SK-N-SH (cell line): ENCODE measurements around the gene SYNGR1. TPM values are rescaled to one million over a fixed set of nuclear protein-coding genes. Genes with fewer than 3 reads are reported as not detected.
"Not testable (repeated sequence)": the region's sequence is repeated elsewhere in the genome, so short reads cannot be mapped to it uniquely, and the experiment has no call there.

Source experiments
- CTCF ChIA-PET: fragments of 300-600, 350-600 bp; formaldehyde crosslinking; extraction: SDS; loops from one replicate; lab custom pipeline; 2021; lab: Yijun Ruan, JAX
- POLR2A ChIA-PET: fragments of 350-600 bp; sonication (Branson Sonifier 250); formaldehyde crosslinking; extraction: SDS; loops from one replicate; lab custom pipeline; 2020; ENCODE audit warnings: antibody characterized with exemption, inconsistent platforms; lab: Yijun Ruan, JAX
- DNase-seq: peaks from one replicate; pipeline ENCODE4 v3.0.0; 2012
- H2AFZ ChIP-seq: fragments of 200-600 bp; sonication (generic); 2 replicates; pipeline ENCODE4 v1.8.1; 2016; ENCODE audit warnings: antibody characterized with exemption, mild to moderate bottlenecking, low read depth
- H3F3A ChIP-seq: fragments of 200-600 bp; sonication (generic); replicated peaks from 2 replicates; pipeline ENCODE3; 2016; ENCODE audit warnings: antibody characterized with exemption, mild to moderate bottlenecking; ENCODE audit not compliant: insufficient read depth
- H3K27ac ChIP-seq, 2 experiments: fragments of 200-500 bp in 1 of 2; fragments of 200-600 bp in 1 of 2; sonication (Bioruptor generic) in 1 of 2; sonication (generic), shearing (Covaris generic) in 1 of 2; 2 replicates each; pipeline versions ENCODE4 v1.5.1 to v1.6.1; 2014 to 2016; ENCODE audit warnings: low read depth in 2 of 2, inconsistent platforms in 1 of 2, low read length in 1 of 2, mild to moderate bottlenecking in 1 of 2, mixed read lengths in 1 of 2
- H3K27me3 ChIP-seq: fragments of 200-600 bp; sonication (generic), shearing (Covaris generic); 2 replicates; pipeline ENCODE4 v1.6.1; 2016; ENCODE audit warnings: mixed run types; ENCODE audit not compliant: insufficient read depth
- H3K36me3 ChIP-seq, 2 experiments: fragments of 200-500 bp in 1 of 2; fragments of 200-600 bp in 1 of 2; sonication (Bioruptor generic) in 1 of 2; sonication (generic) in 1 of 2; replicated peaks in 1 of 2; 2 replicates each; pipeline versions ENCODE3 to v1.5.1; 2014 to 2016; ENCODE audit warnings: low read length in 1 of 2, mild to moderate bottlenecking in 1 of 2; ENCODE audit not compliant: insufficient read depth in 2 of 2, control insufficient read depth in 1 of 2
- H3K4me1 ChIP-seq, 2 experiments: fragments of 200-500 bp in 1 of 2; fragments of 200-600 bp in 1 of 2; sonication (Bioruptor generic) in 1 of 2; sonication (generic), shearing (Covaris generic) in 1 of 2; 2 replicates each; pipeline versions ENCODE4 v1.5.1 to v1.6.1; 2014 to 2016; ENCODE audit warnings: low read depth in 1 of 2, low read length in 1 of 2, mixed run types in 1 of 2; ENCODE audit not compliant: insufficient read depth in 2 of 2, control insufficient read depth in 1 of 2
- H3K4me2 ChIP-seq: fragments of 200-600 bp; sonication (generic), shearing (Covaris generic); 2 replicates; pipeline ENCODE4 v1.6.1; 2017; ENCODE audit warnings: mixed run types
- H3K4me3 ChIP-seq, 2 experiments: fragments of 200-500 bp in 1 of 2; fragments of 200-600 bp in 1 of 2; sonication (Bioruptor generic) in 1 of 2; sonication (generic), shearing (Covaris generic) in 1 of 2; 2 replicates each; pipeline versions ENCODE4 v1.5.1 to v1.8.1; 2014 to 2016; ENCODE audit warnings: low read depth in 2 of 2, inconsistent platforms in 1 of 2, low read length in 1 of 2, mild to moderate bottlenecking in 1 of 2, mixed read lengths in 1 of 2, moderate library complexity in 1 of 2
- H3K79me2 ChIP-seq: fragments of 200-600 bp; sonication (generic); 2 replicates; pipeline ENCODE4 v1.8.1; 2017; ENCODE audit warnings: mild to moderate bottlenecking; ENCODE audit not compliant: insufficient read depth
- H3K9ac ChIP-seq: fragments of 200-600 bp; sonication (generic); 2 replicates; pipeline ENCODE4 v1.6.1; 2017; ENCODE audit warnings: mixed run types
- H3K9me2 ChIP-seq: fragments of 200-600 bp; sonication (generic); 2 replicates; pipeline ENCODE4 v1.6.1; 2017; ENCODE audit warnings: mixed run types
- H3K9me3 ChIP-seq: fragments of 200-600 bp; sonication (generic); 2 replicates; pipeline ENCODE4 v1.6.1; 2017; ENCODE audit warnings: mixed run types, mild to moderate bottlenecking, moderate library complexity
- H4K20me1 ChIP-seq: fragments of 200-600 bp; sonication (generic); 2 replicates; pipeline ENCODE4 v1.6.1; 2017; ENCODE audit warnings: mild to moderate bottlenecking, mixed run types; ENCODE audit not compliant: insufficient read depth
- CHD2 ChIP-seq: fragments of 150-350 bp; IDR thresholded peaks from 2 replicates; pipeline ENCODE4 v1.6.1; 2018; ENCODE audit warnings: low read length; ENCODE audit not compliant: partially characterized antibody
- EP300 ChIP-seq, 2 experiments: IDR thresholded peaks; 2 replicates each; pipeline versions ENCODE4 v1.4.0 to v1.6.1; 2012; ENCODE audit warnings: borderline replicate concordance in 1 of 2, low read depth in 1 of 2, low read length in 1 of 2
- EZH2phosphoT487 ChIP-seq: fragments of 200-600 bp; sonication (generic); IDR thresholded peaks from 2 replicates; pipeline ENCODE4 v1.6.1; 2017; ENCODE audit warnings: low read depth, mixed run types, mild to moderate bottlenecking, antibody characterized with exemption, moderate library complexity, borderline replicate concordance
- FOSL2 ChIP-seq: IDR thresholded peaks from 2 replicates; pipeline ENCODE4 v1.4.0; 2012; ENCODE audit warnings: low read depth, mild to moderate bottlenecking, moderate library complexity, borderline replicate concordance
- FOXJ3 ChIP-seq: sonication (generic); formaldehyde crosslinking; IDR thresholded peaks from 2 replicates; pipeline ENCODE4 v1.5.1; 2020; ENCODE audit warnings: mild to moderate bottlenecking, missing genetic modification reagents
- GABPA ChIP-seq: IDR thresholded peaks from 2 replicates; pipeline ENCODE4 v1.4.0; 2012; ENCODE audit warnings: low read depth, mild to moderate bottlenecking
- GATA2 ChIP-seq: sonication (generic); formaldehyde crosslinking; IDR thresholded peaks from 2 replicates; pipeline ENCODE4 v1.5.0; 2020; ENCODE audit warnings: mild to moderate bottlenecking, missing genetic modification reagents
- MAX ChIP-seq: IDR thresholded peaks from 2 replicates; pipeline ENCODE4 v1.4.0; 2012; ENCODE audit warnings: low read depth
- NFIC ChIP-seq: IDR thresholded peaks from 2 replicates; pipeline ENCODE4 v1.4.0; 2012; ENCODE audit warnings: borderline replicate concordance
- PBX3 ChIP-seq: IDR thresholded peaks from 2 replicates; pipeline ENCODE4; 2012
- RAD21 ChIP-seq: IDR thresholded peaks from 2 replicates; pipeline ENCODE4 v1.6.1; 2012; ENCODE audit warnings: mild to moderate bottlenecking, low read length
- RCOR1 ChIP-seq: fragments of 150-350 bp; IDR thresholded peaks from 2 replicates; pipeline ENCODE4 v1.6.1; 2017; ENCODE audit warnings: antibody characterized with exemption, low read length
- SIN3A ChIP-seq: IDR thresholded peaks from 2 replicates; pipeline ENCODE4 v1.6.1; 2012; ENCODE audit warnings: low read depth, mild to moderate bottlenecking, low read length, moderate library complexity, borderline replicate concordance
- TEAD4 ChIP-seq: IDR thresholded peaks from 2 replicates; pipeline ENCODE4 v1.4.0; 2012; ENCODE audit warnings: mild to moderate bottlenecking, borderline replicate concordance; ENCODE audit not compliant: insufficient read depth
- YY1 ChIP-seq: IDR thresholded peaks from 2 replicates; pipeline ENCODE4 v1.4.0; 2012; ENCODE audit warnings: low read depth, mild to moderate bottlenecking
- WGBS: methylation state at CpG from one replicate; pipeline ENCODE4 v1.1.6; 2017; ENCODE audit warnings: low lambda C conversion rate; 5-methylcytosine and 5-hydroxymethylcytosine counted together
- polyA plus RNA-seq, 3 experiments: library from polyadenylated mRNA; depleted of rRNA; stranded (reverse); fragments of >200 nt; gene quantifications; 2 replicates each; pipeline ENCODE4 v1.2.3, GENCODE V29; 2012
- TF ChIP-seq, protein P1 (sequence below): IDR thresholded peaks from 2 replicates; pipeline ENCODE4 v1.4.0; 2012; ENCODE audit warnings: low read depth, borderline replicate concordance
- TF ChIP-seq, protein P2 (sequence below): fragments of 200-600 bp; sonication (generic); IDR thresholded peaks from 2 replicates; pipeline ENCODE4 v1.6.1; 2017; ENCODE audit warnings: antibody characterized with exemption, mild to moderate bottlenecking, moderate library complexity

The SYNGR1 gene
- polyA plus RNA-seq, 1 of the 3 experiments (the other 2 are of a cell fraction), result 18.7 TPM

DNA sequence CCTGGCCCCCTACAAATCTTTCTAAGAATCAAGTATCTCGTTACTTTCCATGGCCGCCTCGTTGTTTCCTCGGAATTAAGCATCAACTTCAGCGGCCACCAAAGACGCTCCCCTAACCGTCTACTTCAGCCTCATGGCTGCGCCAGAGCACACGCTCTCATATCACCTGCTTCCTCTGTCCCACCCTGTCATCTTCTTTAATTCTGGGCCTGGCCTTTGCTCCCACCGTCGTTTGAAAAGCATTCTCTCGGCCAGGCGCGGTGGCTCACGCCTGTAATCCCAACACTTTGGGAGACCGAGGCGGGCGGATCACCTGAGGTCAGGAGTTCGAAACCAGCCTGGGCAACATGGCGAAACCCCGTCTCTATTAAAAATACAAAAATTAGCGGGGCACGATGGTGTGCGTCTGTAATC is 29.2 kb upstream of the SYNGR1 start:
- peaks cover 20% of the 10 kb centered on the region for H3F3A ChIP-seq
- H3K9me3 ChIP-seq, H3K27me3 ChIP-seq, DNase-seq, H3K9me2 ChIP-seq, H2AFZ ChIP-seq: not testable (repeated sequence)
- H3K4me1 ChIP-seq, result peaks cover 4 to 20% of the 10 kb centered on the region in 2 experiments; a peak in 2 of 4 replicates
- CTCF ChIA-PET, result interaction anchor here (1.4 kb wide), 1 partner anchor 11 kb away, joined by 6 read pairs; no protein-coding TSS in a partner anchor
- POLR2A ChIA-PET, result interaction anchor here (1.1 to 2.6 kb wide), 7 partner anchors 9 to 209 kb away, joined by 3 to 19 read pairs (median 5); partner anchors contain the start of gene TAB1
- H3K79me2 ChIP-seq, result peaks cover 38% of the 10 kb centered on the region
- H4K20me1 ChIP-seq, result peaks cover 34% of the 10 kb centered on the region
- H3K27ac ChIP-seq, result peak overlapping the region; percentile 50 to 95
- H3K36me3 ChIP-seq, result peaks cover 18 to 23% of the 10 kb centered on the region in 2 experiments
- peak overlapping the region in 1 of 2 experiments; percentile 58; a peak in 1 of 4 replicates for H3K4me3 ChIP-seq
- H3K4me2 ChIP-seq, result peak overlapping the region; percentile 73; the same call in 1 of the 2 replicates
- 91% methylated on average over 24 of the region's 24 CpGs for WGBS
- peak overlapping the region; percentile 93; the same call in 1 of the 2 replicates for H3K9ac ChIP-seq

GRCh38 chr22:39325392-39325932 is 24.3 kb upstream of the SYNGR1 start:
- H3K9ac ChIP-seq, result no peak overlapping the region
- no peak overlapping the region for H3K4me3 ChIP-seq
- H3K9me3 ChIP-seq, result no peaks in the 10 kb centered on the region
- H3K9me2 ChIP-seq, result no peaks in the 10 kb centered on the region
- TF ChIP-seq EZH2phosphoT487, result no peak
- TF ChIP-seq SIN3A, result no peak
- no peak for TF ChIP-seq FOSL2
- TF ChIP-seq GATA2 (CRISPR knock-in tag), result no peak
- TF ChIP-seq, protein P1, sequence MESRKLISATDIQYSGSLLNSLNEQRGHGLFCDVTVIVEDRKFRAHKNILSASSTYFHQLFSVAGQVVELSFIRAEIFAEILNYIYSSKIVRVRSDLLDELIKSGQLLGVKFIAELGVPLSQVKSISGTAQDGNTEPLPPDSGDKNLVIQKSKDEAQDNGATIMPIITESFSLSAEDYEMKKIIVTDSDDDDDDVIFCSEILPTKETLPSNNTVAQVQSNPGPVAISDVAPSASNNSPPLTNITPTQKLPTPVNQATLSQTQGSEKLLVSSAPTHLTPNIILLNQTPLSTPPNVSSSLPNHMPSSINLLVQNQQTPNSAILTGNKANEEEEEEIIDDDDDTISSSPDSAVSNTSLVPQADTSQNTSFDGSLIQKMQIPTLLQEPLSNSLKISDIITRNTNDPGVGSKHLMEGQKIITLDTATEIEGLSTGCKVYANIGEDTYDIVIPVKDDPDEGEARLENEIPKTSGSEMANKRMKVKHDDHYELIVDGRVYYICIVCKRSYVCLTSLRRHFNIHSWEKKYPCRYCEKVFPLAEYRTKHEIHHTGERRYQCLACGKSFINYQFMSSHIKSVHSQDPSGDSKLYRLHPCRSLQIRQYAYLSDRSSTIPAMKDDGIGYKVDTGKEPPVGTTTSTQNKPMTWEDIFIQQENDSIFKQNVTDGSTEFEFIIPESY, result no peak
- TF ChIP-seq, protein P2, sequence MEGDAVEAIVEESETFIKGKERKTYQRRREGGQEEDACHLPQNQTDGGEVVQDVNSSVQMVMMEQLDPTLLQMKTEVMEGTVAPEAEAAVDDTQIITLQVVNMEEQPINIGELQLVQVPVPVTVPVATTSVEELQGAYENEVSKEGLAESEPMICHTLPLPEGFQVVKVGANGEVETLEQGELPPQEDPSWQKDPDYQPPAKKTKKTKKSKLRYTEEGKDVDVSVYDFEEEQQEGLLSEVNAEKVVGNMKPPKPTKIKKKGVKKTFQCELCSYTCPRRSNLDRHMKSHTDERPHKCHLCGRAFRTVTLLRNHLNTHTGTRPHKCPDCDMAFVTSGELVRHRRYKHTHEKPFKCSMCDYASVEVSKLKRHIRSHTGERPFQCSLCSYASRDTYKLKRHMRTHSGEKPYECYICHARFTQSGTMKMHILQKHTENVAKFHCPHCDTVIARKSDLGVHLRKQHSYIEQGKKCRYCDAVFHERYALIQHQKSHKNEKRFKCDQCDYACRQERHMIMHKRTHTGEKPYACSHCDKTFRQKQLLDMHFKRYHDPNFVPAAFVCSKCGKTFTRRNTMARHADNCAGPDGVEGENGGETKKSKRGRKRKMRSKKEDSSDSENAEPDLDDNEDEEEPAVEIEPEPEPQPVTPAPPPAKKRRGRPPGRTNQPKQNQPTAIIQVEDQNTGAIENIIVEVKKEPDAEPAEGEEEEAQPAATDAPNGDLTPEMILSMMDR, result no peak
- TF ChIP-seq YY1, result no peak
- TF ChIP-seq TEAD4, result no peak
- TF ChIP-seq GABPA, result no peak
- TF ChIP-seq MAX, result no peak
- TF ChIP-seq NFIC, result no peak
- TF ChIP-seq FOXJ3 (CRISPR knock-in tag), result no peak
- TF ChIP-seq RCOR1, result no peak
- no peak for TF ChIP-seq RAD21
- no peak for TF ChIP-seq CHD2
- no peak for TF ChIP-seq EP300 (IDR thresholded peaks at IDR 0.05; ENCODE audit: borderline replicate concordance in 1 of 2, low read depth in 1 of 2, low read length in 1 of 2)
- TF ChIP-seq PBX3, result no peak
- no peaks in the 10 kb centered on the region for H3K27me3 ChIP-seq
- peaks cover 0 to 2% of the 10 kb centered on the region in 2 experiments; a peak in 1 of 4 replicates for H3K4me1 ChIP-seq
- H3K4me2 ChIP-seq, result no peak overlapping the region
- 22% methylated on average over 2 of the region's 2 CpGs for WGBS
- H2AFZ ChIP-seq, result peak overlapping the region; percentile 56; the same call in 1 of the 2 replicates
- H3K79me2 ChIP-seq, result no peaks in the 10 kb centered on the region
- no peaks in the 10 kb centered on the region for H3F3A ChIP-seq
- CTCF ChIA-PET, result interaction anchor here (1.4 kb wide), 1 partner anchor 9 kb away, joined by 4 read pairs; no protein-coding TSS in a partner anchor
- H4K20me1 ChIP-seq, result no peaks in the 10 kb centered on the region
- no peak overlapping the region for H3K27ac ChIP-seq
- no peaks in the 10 kb centered on the region for H3K36me3 ChIP-seq
- POLR2A ChIA-PET, result no interaction called here
- DNase-seq, result no peak
